IMR-90 (cell line): ENCODE measurements around the gene RASSF5. TPM values are rescaled to one million over a fixed set of nuclear protein-coding genes. Genes with fewer than 3 reads are reported as not detected.

Experiments
- ATAC-seq: fragments of 200-7000 bp; cut with Tn5 transposase; 2 replicates; pipeline ENCODE4 v1.9.1; 2020; ENCODE audit warnings: low read depth, mild to moderate bottlenecking, moderate library complexity
- BruUV-seq: library from RNA; stranded (reverse); fragments of 400-500 nt; replicated peaks from 2 replicates; lab custom pipeline; 2021; lab: Mats Ljungman, UMichigan
- CTCF ChIA-PET: fragments of 300-600 bp; formaldehyde crosslinking; extraction: SDS; loops from one replicate; lab custom pipeline; 2021; ENCODE audit warnings: antibody characterized with exemption; lab: Yijun Ruan, JAX
- POLR2A ChIA-PET: fragments of 300-600 bp; sonication (Branson Sonifier 250); formaldehyde crosslinking; loops from one replicate; lab custom pipeline; 2022; ENCODE audit warnings: antibody characterized with exemption; ENCODE audit not compliant: unreplicated experiment; lab: Charles Lee
- DNase-seq: peaks from one replicate; pipeline ENCODE4 v3.0.0; 2013
- H2AFZ ChIP-seq: replicated peaks from 2 replicates; pipeline ENCODE3; 2013; ENCODE audit warnings: low read length, mild to moderate bottlenecking; ENCODE audit not compliant: poor library complexity
- H2AK5ac ChIP-seq: 2 replicates; pipeline ENCODE4 v1.6.1; 2013; ENCODE audit warnings: low read depth, low read length, inconsistent platforms
- H2AK9ac ChIP-seq: replicated peaks from 2 replicates; pipeline ENCODE3; 2013; ENCODE audit warnings: mild to moderate bottlenecking, low read depth, low read length, moderate library complexity; ENCODE audit not compliant: poor library complexity
- H2BK120ac ChIP-seq: 2 replicates; pipeline ENCODE4 v1.6.1; 2013; ENCODE audit warnings: low read depth, low read length, inconsistent platforms
- H2BK15ac ChIP-seq: 3 replicates; pipeline ENCODE4 v1.6.1; 2013; ENCODE audit warnings: low read depth, low read length, inconsistent platforms
- H2BK20ac ChIP-seq: 2 replicates; pipeline ENCODE4 v1.6.1; 2013; ENCODE audit warnings: low read depth, mild to moderate bottlenecking, inconsistent platforms, low read length, moderate library complexity
- H2BK5ac ChIP-seq: 2 replicates; pipeline ENCODE4 v1.6.1; 2013; ENCODE audit warnings: mild to moderate bottlenecking, low read depth, low read length, inconsistent platforms; ENCODE audit not compliant: poor library complexity, severe bottlenecking
- H3K14ac ChIP-seq: replicated peaks from 2 replicates; pipeline ENCODE4 v1.6.1; 2013; ENCODE audit warnings: low read depth, low read length, inconsistent platforms
- H3K18ac ChIP-seq: 2 replicates; pipeline ENCODE4 v1.6.1; 2013; ENCODE audit warnings: low read depth, low read length, control low read depth
- H3K23ac ChIP-seq: 2 replicates; pipeline ENCODE4 v1.6.1; 2013; ENCODE audit warnings: low read depth, low read length, inconsistent platforms
- H3K27ac ChIP-seq: 2 replicates; pipeline ENCODE4 v1.5.1; 2013; ENCODE audit warnings: mild to moderate bottlenecking, control low read depth, low read length; ENCODE audit not compliant: insufficient read depth
- H3K27me3 ChIP-seq: 2 replicates; pipeline ENCODE4 v1.6.1; 2013; ENCODE audit warnings: low read length; ENCODE audit not compliant: control insufficient read depth, insufficient read depth
- H3K36me3 ChIP-seq: 2 replicates; pipeline ENCODE4 v1.6.1; 2013; ENCODE audit warnings: low read length, mixed read lengths; ENCODE audit not compliant: control insufficient read depth, insufficient read depth
- H3K4ac ChIP-seq: 2 replicates; pipeline ENCODE4 v1.6.1; 2013; ENCODE audit warnings: low read depth, low read length, inconsistent platforms
- H3K4me1 ChIP-seq: 2 replicates; pipeline ENCODE4 v1.6.1; 2013; ENCODE audit warnings: low read length, mixed read lengths; ENCODE audit not compliant: control insufficient read depth, insufficient read depth
- H3K4me2 ChIP-seq: 2 replicates; pipeline ENCODE4 v1.6.1; 2013; ENCODE audit warnings: low read depth, mild to moderate bottlenecking, control low read depth, low read length, moderate library complexity
- H3K4me3 ChIP-seq: 2 replicates; pipeline ENCODE4 v1.5.1; 2013; ENCODE audit warnings: low read depth, mild to moderate bottlenecking, control low read depth, low read length, moderate library complexity; ENCODE audit not compliant: insufficient read depth
- H3K56ac ChIP-seq: 2 replicates; pipeline ENCODE4 v1.6.1; 2013; ENCODE audit warnings: low read length, inconsistent platforms; ENCODE audit not compliant: insufficient read depth; ENCODE audit errors: extremely low read depth
- H3K79me1 ChIP-seq, 2 experiments: 2 replicates each; pipeline ENCODE4 v1.6.1; 2013; ENCODE audit warnings: low read length in 2 of 2, inconsistent platforms in 1 of 2, low read depth in 1 of 2
- H3K9ac ChIP-seq: 2 replicates; pipeline ENCODE4 v1.6.1; 2013; ENCODE audit warnings: low read depth, low read length, control low read depth
- H3K9me1 ChIP-seq: 2 replicates; pipeline ENCODE4 v1.6.1; 2013; ENCODE audit warnings: low read length, inconsistent platforms; ENCODE audit not compliant: insufficient read depth
- H3K9me3 ChIP-seq: 2 replicates; pipeline ENCODE4 v1.6.1; 2013; ENCODE audit warnings: low read length; ENCODE audit not compliant: control insufficient read depth, insufficient read depth
- H4K20me1 ChIP-seq: 2 replicates; pipeline ENCODE4 v1.6.1; 2013; ENCODE audit warnings: low read length, inconsistent platforms; ENCODE audit not compliant: insufficient read depth
- H4K5ac ChIP-seq: 2 replicates; pipeline ENCODE4 v1.6.1; 2013; ENCODE audit warnings: mild to moderate bottlenecking, low read depth, low read length, control low read depth
- H4K8ac ChIP-seq, 2 experiments: 2 replicates each; pipeline ENCODE4 v1.6.1; 2013; ENCODE audit warnings: low read depth in 2 of 2, low read length in 2 of 2, control low read depth in 1 of 2, inconsistent platforms in 1 of 2
- H4K91ac ChIP-seq: 2 replicates; pipeline ENCODE4 v1.6.1; 2013; ENCODE audit warnings: low read depth, low read length, inconsistent platforms; ENCODE audit not compliant: insufficient read depth
- BHLHE40 ChIP-seq: fragments of 150-350 bp; IDR thresholded peaks from 2 replicates; pipeline ENCODE4 v1.6.1; 2016; ENCODE audit warnings: mild to moderate bottlenecking, low read depth, low read length
- CHD1 ChIP-seq: IDR thresholded peaks from 2 replicates; pipeline ENCODE4 v1.6.1; 2012; ENCODE audit warnings: low read depth, low read length, improper control_type of control experiment
- ELK1 ChIP-seq: fragments of 150-350 bp; IDR thresholded peaks from 2 replicates; pipeline ENCODE4 v1.6.1; 2016; ENCODE audit warnings: low read depth, mild to moderate bottlenecking, low read length, moderate library complexity, borderline replicate concordance
- FOS ChIP-seq: fragments of 150-350 bp; IDR thresholded peaks from 2 replicates; pipeline ENCODE4 v1.6.1; 2016; ENCODE audit warnings: low read depth, low read length
- MAFK ChIP-seq: IDR thresholded peaks from 2 replicates; pipeline ENCODE4 v1.6.1; 2012; ENCODE audit warnings: low read depth, low read length, improper control_type of control experiment
- NFE2L2 ChIP-seq: fragments of 150-350 bp; IDR thresholded peaks from 2 replicates; pipeline ENCODE4 v1.6.1; 2016; ENCODE audit warnings: low read depth, mild to moderate bottlenecking, low read length
- POLR2A ChIP-seq: IDR thresholded peaks from 2 replicates; pipeline ENCODE4 v1.6.1; 2012; ENCODE audit warnings: mild to moderate bottlenecking, low read depth, low read length
- RAD21 ChIP-seq: IDR thresholded peaks from 2 replicates; pipeline ENCODE4 v1.6.1; 2012; ENCODE audit warnings: low read length, improper control_type of control experiment
- RCOR1 ChIP-seq: IDR thresholded peaks from 2 replicates; pipeline ENCODE4 v1.6.1; 2012; ENCODE audit warnings: mild to moderate bottlenecking, low read length, improper control_type of control experiment; ENCODE audit not compliant: insufficient replicate concordance
- USF2 ChIP-seq: fragments of 150-350 bp; IDR thresholded peaks from 2 replicates; pipeline ENCODE4 v1.6.1; 2017; ENCODE audit warnings: mild to moderate bottlenecking, antibody characterized with exemption, low read length, low read depth
- WGBS, 2 experiments: methylation state at CpG; one replicate each; pipeline versions ENCODE4 v1.1.5 to v1.1.7; 2013; ENCODE audit warnings: missing lambda C conversion rate in 2 of 2; ENCODE audit not compliant: insufficient read length in 1 of 2; ENCODE audit errors: extremely low coverage in 2 of 2; 5-methylcytosine and 5-hydroxymethylcytosine counted together
- dilution Hi-C: fragments of 300-500 bp; cut with HindIII; formaldehyde crosslinking; loops from one replicate; pipeline ENCODE4 v1.14.3; 2018; ENCODE audit warnings: low sequenced_read_pairs; ENCODE audit not compliant: unreplicated experiment
- in situ Hi-C: fragments of 300-500 bp; cut with MboI; formaldehyde crosslinking; loops from 3 replicates; pipeline ENCODE4 v1.14.3; 2019; ENCODE audit warnings: low sequenced_read_pairs, inconsistent platforms, mixed read lengths
- intact Hi-C: fragments of 100-400 bp; cut with micrococcal nuclease; formaldehyde crosslinking; loops from 2 replicates; pipeline ENCODE4 v1.10.0; 2022
- polyA plus RNA-seq, 3 experiments: library from polyadenylated mRNA; depleted of rRNA; stranded (reverse); fragments of >200 nt; gene quantifications; 2 replicates each; pipeline ENCODE4 v1.2.3, GENCODE V29; 2012; ENCODE audit warnings: low replicate concordance in 1 of 3
- total RNA-seq: library from RNA; depleted of rRNA; stranded (reverse); fragments of >200 nt; gene quantifications from 2 replicates; pipeline ENCODE4 v1.2.3, GENCODE V29; 2012

Gene RASSF5
- total and polyA plus RNA-seq, 2 of the 4 experiments (the other 2 are of a cell fraction): 0.18 to 1.1 TPM

GRCh38 chr1:206588492-206588891 lies 81.2 kb downstream of the RASSF5 start:
- peak overlapping the region; percentile 7; the same call in 1 of the 2 replicates for H4K91ac ChIP-seq
- H3K14ac ChIP-seq: peak overlapping the region; percentile 48
- H2BK120ac ChIP-seq: peak overlapping the region; percentile 44
- no peak for TF ChIP-seq ELK1
- no peak for TF ChIP-seq BHLHE40
- TF ChIP-seq USF2: no peak
- no peak for TF ChIP-seq FOS
- no peak for TF ChIP-seq CHD1
- TF ChIP-seq RAD21: no peak
- no peak for TF ChIP-seq RCOR1
- no peak for TF ChIP-seq NFE2L2
- no peak for TF ChIP-seq MAFK
- TF ChIP-seq POLR2A: no peak
- in situ Hi-C loops (no loop called here), dilution Hi-C loops (no loop called here), intact Hi-C loops (no loop called here)
- BruUV-seq: no TSS peak
- H4K8ac ChIP-seq: peak overlapping the region in 1 of 2 experiments; percentile 47; a peak in 2 of 4 replicates
- ATAC-seq (peak; percentile 4; the same call in 1 of the 2 replicates), DNase-seq (no peak)
- peak overlapping the region; percentile 47 for H3K4ac ChIP-seq
- H3K23ac ChIP-seq: peak overlapping the region; percentile 10; the same call in 1 of the 2 replicates
- H3K18ac ChIP-seq: peak overlapping the region; percentile 26; the same call in 1 of the 2 replicates
- no peak overlapping the region for H2AFZ ChIP-seq
- H4K20me1 ChIP-seq: 0 out of 2 replicates have a peak, but pooled peaks cover 2% of the 10 kb centered on the region
- ChIA-PET CTCF (interaction anchor here (1.5 to 1.8 kb wide), 3 partner anchors 44 to 394 kb away, joined by 3 to 7 read pairs (median 5); no protein-coding TSS in a partner anchor), POLR2A (no interaction called here)
- peak overlapping the region; percentile 28 for H2BK20ac ChIP-seq
- H2AK9ac ChIP-seq: peak overlapping the region; percentile 2
- H2BK15ac ChIP-seq: peak overlapping the region; percentile 18; the same call in 1 of the 3 replicates
- H3K27me3 ChIP-seq: no peaks in the 10 kb centered on the region
- H3K79me1 ChIP-seq: peaks cover 0 to 13% of the 10 kb centered on the region in 2 experiments; a peak in 1 of 4 replicates
- H3K4me3 ChIP-seq: no peak overlapping the region
- no peaks in the 10 kb centered on the region for H3K9me3 ChIP-seq
- peak overlapping the region; percentile 68 for H2AK5ac ChIP-seq
- peaks cover 14% of the 10 kb centered on the region for H3K4me1 ChIP-seq
- peak overlapping the region; percentile 75; the same call in 1 of the 2 replicates for H3K27ac ChIP-seq
- H3K9me1 ChIP-seq: peaks cover 21% of the 10 kb centered on the region
- H3K4me2 ChIP-seq: 0 out of 2 replicates have a peak overlapping the region, but pooled peaks have one; percentile 7
- WGBS, 2 experiments: 57% methylated on average over 2 of the region's 6 CpGs; no CpG with 5 or more reads in 1 of the 2 experiments
- H3K56ac ChIP-seq: no peak overlapping the region; the same call in 1 of the 2 replicates
- H4K5ac ChIP-seq: no peak overlapping the region; the same call in 1 of the 2 replicates
- peaks cover 9% of the 10 kb centered on the region for H3K36me3 ChIP-seq
- H3K9ac ChIP-seq: peak overlapping the region; percentile 66; the same call in 1 of the 2 replicates
- H2BK5ac ChIP-seq: peak overlapping the region; percentile 44
